Vagina (tissue), 2 donors: ENCODE data around the gene ANKRD29.
"Not testable (repeated sequence)": the region's sequence is repeated elsewhere in the genome, so short reads cannot be mapped to it uniquely, and the experiment has no call there.

ENCODE experiments used
- POLR2AphosphoS5 ChIP-seq, 2 donors: sonication (generic); formaldehyde crosslinking; IDR thresholded peaks; one replicate each; pipeline ENCODE4 v1.9.0; 2017; ENCODE audit warnings: antibody characterized with exemption in 2 of 2, mild to moderate bottlenecking in 2 of 2, low read depth in 1 of 2; ENCODE audit not compliant: insufficient read depth in 1 of 2
- TF ChIP-seq, protein P1 (sequence below), 3 experiments: fragments of 450-650 bp in 2 of 3; fragments of 200-600 bp in 1 of 3; sonication (generic) in 1 of 3; IDR thresholded peaks; one replicate each; pipeline ENCODE4 v1.5.1; 2017 to 2019; ENCODE audit warnings: antibody characterized with exemption in 3 of 3, mild to moderate bottlenecking in 2 of 3, moderate library complexity in 2 of 3

DNA sequence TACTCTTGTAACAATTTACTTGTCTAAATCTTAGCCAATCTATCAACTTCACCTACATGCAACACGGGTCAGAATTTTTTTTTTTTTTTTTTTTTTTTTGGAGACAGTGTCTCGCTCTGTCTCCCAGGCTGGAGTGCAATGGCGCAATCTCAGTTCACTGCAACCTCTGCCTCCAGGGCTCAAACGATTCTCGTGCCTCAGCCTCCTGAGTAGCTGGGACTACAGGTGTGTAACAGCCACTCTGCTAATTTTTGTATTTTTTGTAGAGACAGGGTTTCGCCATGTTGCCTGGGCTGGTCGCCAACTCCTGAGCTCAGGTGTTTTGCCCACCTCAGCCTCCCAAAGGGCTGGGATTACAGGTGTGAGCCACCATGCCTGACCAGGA is 49.6 kb downstream of the ANKRD29 start:
- TF ChIP-seq, protein P1, sequence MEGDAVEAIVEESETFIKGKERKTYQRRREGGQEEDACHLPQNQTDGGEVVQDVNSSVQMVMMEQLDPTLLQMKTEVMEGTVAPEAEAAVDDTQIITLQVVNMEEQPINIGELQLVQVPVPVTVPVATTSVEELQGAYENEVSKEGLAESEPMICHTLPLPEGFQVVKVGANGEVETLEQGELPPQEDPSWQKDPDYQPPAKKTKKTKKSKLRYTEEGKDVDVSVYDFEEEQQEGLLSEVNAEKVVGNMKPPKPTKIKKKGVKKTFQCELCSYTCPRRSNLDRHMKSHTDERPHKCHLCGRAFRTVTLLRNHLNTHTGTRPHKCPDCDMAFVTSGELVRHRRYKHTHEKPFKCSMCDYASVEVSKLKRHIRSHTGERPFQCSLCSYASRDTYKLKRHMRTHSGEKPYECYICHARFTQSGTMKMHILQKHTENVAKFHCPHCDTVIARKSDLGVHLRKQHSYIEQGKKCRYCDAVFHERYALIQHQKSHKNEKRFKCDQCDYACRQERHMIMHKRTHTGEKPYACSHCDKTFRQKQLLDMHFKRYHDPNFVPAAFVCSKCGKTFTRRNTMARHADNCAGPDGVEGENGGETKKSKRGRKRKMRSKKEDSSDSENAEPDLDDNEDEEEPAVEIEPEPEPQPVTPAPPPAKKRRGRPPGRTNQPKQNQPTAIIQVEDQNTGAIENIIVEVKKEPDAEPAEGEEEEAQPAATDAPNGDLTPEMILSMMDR (IDR thresholded peaks at IDR 0.05), result not testable (repeated sequence)
- TF ChIP-seq POLR2AphosphoS5 (IDR thresholded peaks at IDR 0.05; ENCODE audit: insufficient read depth in 1 of 2, low read depth in 1 of 2), result not testable (repeated sequence)
